ENCODE data around the gene NUDT1. TPM values are rescaled to one million over a fixed set of nuclear protein-coding genes. Genes with fewer than 3 reads are reported as not detected.

Gene NUDT1
- total RNA-seq, 8 experiments from 2014 or later: 11.0 to 46.5 (median 14.7) TPM

DNA sequence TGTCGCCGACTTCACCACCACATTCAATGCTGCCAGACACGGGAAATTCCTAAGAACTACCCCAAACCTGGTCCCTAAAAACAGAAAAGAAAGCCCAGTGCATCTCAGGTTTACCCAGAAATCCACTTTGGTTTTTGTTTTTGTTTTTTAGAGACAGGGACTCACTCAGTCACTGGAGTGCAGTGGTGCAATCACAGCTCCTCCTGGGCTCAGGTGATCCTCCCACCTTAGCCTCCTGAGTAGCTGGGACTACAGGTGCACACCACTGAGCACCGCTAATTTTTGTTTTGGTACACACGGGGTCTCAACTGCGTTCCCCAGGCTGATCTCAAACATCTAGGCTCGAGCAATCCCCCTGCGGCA, 32.1 kb upstream of the NUDT1 start:
- Histone ChIP-seq H3K27ac (no peak overlapping the region), H3K4me3 (no peak overlapping the region), H3K4me1 (replicated peaks in 1 of 2) (peaks cover 7 to 10% of the 10 kb centered on the region in 2 donors)
- 88 to 89% methylated on average over 3 to 7 of the region's 8 CpGs; no CpG with 5 or more reads in 8 of the 10 experiments for WGBS, 10 experiments
- no peak for ATAC-seq (replicated peaks in 6 of 8)
- in situ Hi-C loops (cut with MboI; ENCODE audit: low pct_unique_long_range_greater_than_20kb in 2 of 9, low sequenced_read_pairs in 9 of 9, unreplicated experiment in 9 of 9): loop anchor here in 4 of 9 experiments (10.0 to 25.0 kb wide), 4 partner anchors 548 to 648 kb away; partner anchors contain the start of genes ELFN1 (in 2 of the 4), PSMG3 (in 2 of the 4) and TMEM184A (in 1 of the 4)

GRCh38 chr7:2210551-2211258, 31.3 kb upstream of the NUDT1 start:
- no peak overlapping the region for H3K4me3 ChIP-seq
- H3K4me1 ChIP-seq (replicated peaks in 1 of 2): peaks cover 7 to 10% of the 10 kb centered on the region in 2 donors
- WGBS, 10 experiments: 80 to 100% (median 86%) methylated on average over 1 to 8 of the region's 30 CpGs; no CpG with 5 or more reads in 6 of the 10 experiments
- H3K27ac ChIP-seq: no peak overlapping the region
- in situ Hi-C loops (cut with MboI; ENCODE audit: low pct_unique_long_range_greater_than_20kb in 2 of 9, low sequenced_read_pairs in 9 of 9, unreplicated experiment in 9 of 9): loop anchor here in 4 of 9 experiments (10.0 to 25.0 kb wide), 4 partner anchors 548 to 648 kb away; partner anchors contain the start of genes ELFN1 (in 2 of the 4), PSMG3 (in 2 of the 4) and TMEM184A (in 1 of the 4)
- no peak for ATAC-seq (replicated peaks in 6 of 8)

DNA sequence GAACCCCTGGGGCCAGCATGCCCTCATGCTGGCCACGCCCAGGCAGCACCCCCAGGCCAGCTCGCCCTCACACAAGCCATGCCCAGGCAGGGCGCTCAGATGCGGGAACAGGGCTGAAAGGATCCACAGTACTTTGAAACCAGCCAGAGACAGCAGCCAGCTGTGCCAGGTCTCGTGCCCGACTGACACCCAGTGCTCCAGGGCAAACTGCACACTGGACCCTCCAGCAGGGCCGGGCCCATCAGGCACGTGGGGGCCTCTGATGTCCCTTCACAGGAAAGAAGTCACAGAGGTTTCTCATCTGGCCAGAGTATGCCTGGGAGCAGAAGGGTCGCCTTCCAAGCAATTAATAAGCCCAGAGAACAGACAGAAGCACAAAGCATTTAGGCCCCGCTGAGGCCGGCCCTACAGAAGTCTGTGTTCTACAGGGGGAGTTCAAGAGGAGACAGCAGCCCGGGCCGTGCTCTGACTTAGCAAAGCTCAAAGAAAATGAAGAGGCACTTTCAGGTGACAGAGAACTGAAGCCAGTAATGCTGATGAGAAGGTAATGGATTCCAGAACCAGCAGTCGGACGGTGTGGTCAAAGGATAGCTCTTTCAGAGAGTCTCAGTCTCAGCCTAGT, 30.7 kb upstream of the NUDT1 start:
- Histone ChIP-seq H3K4me3 (no peak overlapping the region), H3K4me1 (replicated peaks in 1 of 2) (peaks cover 7 to 10% of the 10 kb centered on the region in 2 donors), H3K27ac (no peak overlapping the region)
- 0 to 100% (median 52%) methylated on average over 1 to 11 of the region's 15 CpGs; no CpG with 5 or more reads in 2 of the 10 experiments for WGBS, 10 experiments
- in situ Hi-C loops (cut with MboI; ENCODE audit: low pct_unique_long_range_greater_than_20kb in 2 of 9, low sequenced_read_pairs in 9 of 9, unreplicated experiment in 9 of 9): loop anchor here in 4 of 9 experiments (10.0 to 25.0 kb wide), 4 partner anchors 549 to 649 kb away; partner anchors contain the start of genes ELFN1 (in 2 of the 4), PSMG3 (in 2 of the 4) and TMEM184A (in 1 of the 4)
- ATAC-seq (replicated peaks in 6 of 8): no peak

- H3K27ac ChIP-seq: no peak overlapping the region
- peaks cover 7 to 10% of the 10 kb centered on the region in 2 donors for H3K4me1 ChIP-seq (replicated peaks in 1 of 2)
- in situ Hi-C loops (cut with MboI; ENCODE audit: low pct_unique_long_range_greater_than_20kb in 2 of 9, low sequenced_read_pairs in 9 of 9, unreplicated experiment in 9 of 9): loop anchor here in 4 of 9 experiments (10.0 to 25.0 kb wide), 4 partner anchors 550 to 650 kb away; partner anchors contain the start of genes ELFN1 (in 2 of the 4), PSMG3 (in 2 of the 4) and TMEM184A (in 1 of the 4)
- ATAC-seq (replicated peaks in 6 of 8): no peak
- 90 to 100% (median 100%) methylated on average over 2 to 3 of the region's 13 CpGs; no CpG with 5 or more reads in 5 of the 10 experiments for WGBS, 10 experiments
- H3K4me3 ChIP-seq: no peak overlapping the region
These were observed 30.1 kb upstream of the NUDT1 start for GRCh38 chr7:2211926-2212325.

- 81 to 100% (median 93%) methylated on average over 2 to 5 of the region's 10 CpGs; no CpG with 5 or more reads in 6 of the 10 experiments for WGBS, 10 experiments
- in situ Hi-C loops (cut with MboI; ENCODE audit: low pct_unique_long_range_greater_than_20kb in 2 of 9, low sequenced_read_pairs in 9 of 9, unreplicated experiment in 9 of 9): loop anchor here in 4 of 9 experiments (10.0 to 25.0 kb wide), 4 partner anchors 551 to 651 kb away; partner anchors contain the start of genes ELFN1 (in 2 of the 4), PSMG3 (in 2 of the 4) and TMEM184A (in 1 of the 4)
- no peak for ATAC-seq (replicated peaks in 6 of 8)
- Histone ChIP-seq H3K4me3 (no peak overlapping the region), H3K4me1 (replicated peaks in 1 of 2) (peaks cover 7 to 10% of the 10 kb centered on the region in 2 donors), H3K27ac (no peak overlapping the region)
These were observed 29.1 kb upstream of the NUDT1 start for GRCh38 chr7:2212906-2213305.

GRCh38 chr7:2213551-2214215, 28.3 kb upstream of the NUDT1 start:
- ATAC-seq (replicated peaks in 6 of 8): no peak
- Histone ChIP-seq H3K4me1 (replicated peaks in 1 of 2) (peaks cover 7 to 10% of the 10 kb centered on the region in 2 donors), H3K4me3 (no peak overlapping the region), H3K27ac (no peak overlapping the region)
- 81 to 95% (median 85%) methylated on average over 2 to 6 of the region's 15 CpGs; no CpG with 5 or more reads in 4 of the 10 experiments for WGBS, 10 experiments
- in situ Hi-C loops (cut with MboI; ENCODE audit: low pct_unique_long_range_greater_than_20kb in 2 of 9, low sequenced_read_pairs in 9 of 9, unreplicated experiment in 9 of 9): loop anchor here in 4 of 9 experiments (10.0 to 25.0 kb wide), 4 partner anchors 551 to 651 kb away; partner anchors contain the start of genes ELFN1 (in 2 of the 4), PSMG3 (in 2 of the 4) and TMEM184A (in 1 of the 4)

GRCh38 chr7:2214636-2215035, 27.4 kb upstream of the NUDT1 start:
- no peak overlapping the region for H3K4me3 ChIP-seq
- in situ Hi-C loops (cut with MboI; ENCODE audit: low pct_unique_long_range_greater_than_20kb in 2 of 9, low sequenced_read_pairs in 9 of 9, unreplicated experiment in 9 of 9): loop anchor here in 4 of 9 experiments (10.0 to 25.0 kb wide), 4 partner anchors 552 to 652 kb away; partner anchors contain the start of genes ELFN1 (in 2 of the 4), PSMG3 (in 2 of the 4) and TMEM184A (in 1 of the 4)
- no peak for ATAC-seq (replicated peaks in 6 of 8)
- WGBS, 10 experiments: 80 to 100% (median 85%) methylated on average over 1 to 4 of the region's 9 CpGs; no CpG with 5 or more reads in 5 of the 10 experiments
- H3K27ac ChIP-seq: no peak overlapping the region
- H3K4me1 ChIP-seq (replicated peaks in 1 of 2): peaks cover 4 to 7% of the 10 kb centered on the region in 2 donors

- in situ Hi-C loops (cut with MboI; ENCODE audit: low pct_unique_long_range_greater_than_20kb in 2 of 9, low sequenced_read_pairs in 9 of 9, unreplicated experiment in 9 of 9): loop anchor here in 4 of 9 experiments (10.0 to 25.0 kb wide), 4 partner anchors 554 to 654 kb away; partner anchors contain the start of genes ELFN1 (in 2 of the 4), PSMG3 (in 2 of the 4) and TMEM184A (in 1 of the 4)
- peaks cover 4 to 7% of the 10 kb centered on the region in 2 donors for H3K4me1 ChIP-seq (replicated peaks in 1 of 2)
- no peak overlapping the region for H3K27ac ChIP-seq
- no peak overlapping the region for H3K4me3 ChIP-seq
- ATAC-seq (replicated peaks in 6 of 8): no peak
- WGBS, 10 experiments: 67 to 100% (median 100%) methylated on average over 1 to 3 of the region's 17 CpGs; no CpG with 5 or more reads in 7 of the 10 experiments
These were observed 26.2 kb upstream of the NUDT1 start for GRCh38 chr7:2215851-2216250.

DNA sequence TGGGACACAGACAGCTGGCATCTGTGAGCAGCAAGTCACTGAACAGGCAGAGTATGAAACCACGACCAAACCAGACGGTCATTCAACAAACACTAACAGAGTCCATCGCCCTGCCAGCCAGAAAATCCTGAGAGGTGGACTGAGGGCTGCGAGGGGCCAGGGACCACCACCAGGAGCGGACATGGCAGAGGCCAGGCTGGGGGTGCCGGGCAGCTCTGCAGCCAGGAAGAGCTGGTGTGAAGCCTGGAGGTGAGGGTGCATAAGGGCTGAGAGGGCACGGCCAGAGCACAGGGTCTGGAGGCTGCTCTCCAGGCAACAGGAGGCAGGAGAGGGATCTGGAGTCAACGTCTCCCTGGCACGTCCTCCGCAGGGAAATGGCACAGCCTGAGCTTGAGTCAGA, 24.8 kb upstream of the NUDT1 start:
- 78 to 100% (median 91%) methylated on average over 1 to 6 of the region's 10 CpGs; no CpG with 5 or more reads in 4 of the 10 experiments for WGBS, 10 experiments
- Histone ChIP-seq H3K4me3 (no peak overlapping the region), H3K4me1 (replicated peaks in 1 of 2) (no peaks in the 10 kb centered on the region), H3K27ac (no peak overlapping the region)
- in situ Hi-C loops (cut with MboI; ENCODE audit: low pct_unique_long_range_greater_than_20kb in 2 of 9, low sequenced_read_pairs in 9 of 9, unreplicated experiment in 9 of 9): loop anchor here in 4 of 9 experiments (10.0 to 25.0 kb wide), 4 partner anchors 555 to 655 kb away; partner anchors contain the start of genes ELFN1 (in 2 of the 4), PSMG3 (in 2 of the 4) and TMEM184A (in 1 of the 4)
- no peak for ATAC-seq (replicated peaks in 6 of 8)

GRCh38 chr7:2217716-2218443, 24.1 kb upstream of the NUDT1 start:
- H3K27ac ChIP-seq: no peak overlapping the region
- no peak for ATAC-seq (replicated peaks in 6 of 8)
- H3K4me1 ChIP-seq (replicated peaks in 1 of 2): no peaks in the 10 kb centered on the region
- no peak overlapping the region for H3K4me3 ChIP-seq
- WGBS, 10 experiments: 96 to 100% (median 100%) methylated on average over 2 to 3 of the region's 19 CpGs; no CpG with 5 or more reads in 6 of the 10 experiments
- in situ Hi-C loops (cut with MboI; ENCODE audit: low pct_unique_long_range_greater_than_20kb in 2 of 9, low sequenced_read_pairs in 9 of 9, unreplicated experiment in 9 of 9): loop anchor here in 4 of 9 experiments (10.0 to 25.0 kb wide), 4 partner anchors 556 to 656 kb away; partner anchors contain the start of genes ELFN1 (in 2 of the 4), PSMG3 (in 2 of the 4) and TMEM184A (in 1 of the 4)

DNA sequence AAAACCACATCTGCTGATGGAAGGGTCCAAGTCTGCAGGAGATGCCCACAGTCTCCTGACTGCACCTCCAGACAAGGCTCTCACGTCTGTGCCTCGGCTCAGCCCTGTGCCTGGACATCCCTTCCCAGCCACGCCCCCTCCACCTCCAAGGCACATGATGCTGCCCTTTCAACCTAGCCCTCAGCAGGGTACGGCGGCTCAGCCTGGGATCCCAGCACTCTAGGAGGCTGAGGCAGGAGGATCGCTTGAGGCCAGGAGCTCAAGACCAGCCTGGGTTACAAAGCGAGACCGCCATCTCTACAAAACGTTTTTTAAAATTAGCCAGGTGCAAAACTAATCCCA, 23.6 kb upstream of the NUDT1 start:
- Histone ChIP-seq H3K4me3 (no peak overlapping the region), H3K4me1 (replicated peaks in 1 of 2) (no peaks in the 10 kb centered on the region), H3K27ac (no peak overlapping the region)
- in situ Hi-C loops (cut with MboI; ENCODE audit: low pct_unique_long_range_greater_than_20kb in 2 of 9, low sequenced_read_pairs in 9 of 9, unreplicated experiment in 9 of 9): loop anchor here in 4 of 9 experiments (10.0 to 25.0 kb wide), 4 partner anchors 556 to 656 kb away; partner anchors contain the start of genes ELFN1 (in 2 of the 4), PSMG3 (in 2 of the 4) and TMEM184A (in 1 of the 4)
- 73 to 80% methylated on average over 1 to 3 of the region's 9 CpGs; no CpG with 5 or more reads in 8 of the 10 experiments for WGBS, 10 experiments
- ATAC-seq (replicated peaks in 6 of 8): no peak

Data from motor neuron (in vitro differentiated cells).